ENCODE measurements around the gene SH3RF3.

- no peak for TF ChIP-seq CTCF (IDR thresholded peaks at IDR 0.05 in 4 of 5, conservative IDR thresholded peaks at IDR 0.05 in 1 of 5)
- no peak for TF ChIP-seq POLR2A (IDR thresholded peaks at IDR 0.05)
Observed at GRCh38 chr2:109451671-109452070, 322.7 kb downstream of the SH3RF3 start.
